HFFc6 (cell line): ENCODE measurements around the gene DPP4. TPM values are rescaled to one million over a fixed set of nuclear protein-coding genes. Genes with fewer than 3 reads are reported as not detected.
"Not testable (repeated sequence)": the region's sequence is repeated elsewhere in the genome, so short reads cannot be mapped to it uniquely, and the experiment has no call there.

Experiments used
- DNase-seq: peaks from one replicate; pipeline ENCODE4 v3.0.0-alpha.2; 2018
- H3K27ac Mint-ChIP-seq: 2 replicates; pipeline ENCODE4 v1.8.0; 2020; ENCODE audit warnings: mild to moderate bottlenecking, mixed read lengths
- H3K27me3 Mint-ChIP-seq: 2 replicates; pipeline ENCODE4 v1.8.0; 2021; ENCODE audit warnings: mild to moderate bottlenecking, moderate library complexity, mixed read lengths; ENCODE audit not compliant: insufficient read depth
- H3K36me3 Mint-ChIP-seq: 2 replicates; pipeline ENCODE4 v1.8.0; 2021; ENCODE audit warnings: low read depth, mixed read lengths
- H3K4me1 Mint-ChIP-seq: 2 replicates; pipeline ENCODE4 v1.8.0; 2020; ENCODE audit warnings: low read depth, mixed read lengths
- H3K4me3 Mint-ChIP-seq: 2 replicates; pipeline ENCODE4 v1.8.0; 2020; ENCODE audit warnings: mild to moderate bottlenecking, moderate library complexity, mixed read lengths
- H3K9me3 Mint-ChIP-seq: 2 replicates; pipeline ENCODE4 v1.8.0; 2020; ENCODE audit warnings: mild to moderate bottlenecking, mixed read lengths
- total RNA-seq, 6 experiments: library from RNA; stranded (reverse); fragmentation: NEBNext Ultra II Directional; extraction: Animal tissue kit (Norgen Biotek cat#: 25700); gene quantifications; 2 replicates in 1 of 6; 3 replicates in 5 of 6; pipeline ENCODE4 v1.2.3, GENCODE V29; 2021
- TF ChIP-seq, protein P1 (sequence below): fragments of 200-600 bp; sonication (generic); IDR thresholded peaks from 2 replicates; pipeline ENCODE4 v1.5.0; 2021; ENCODE audit warnings: antibody characterized with exemption, mild to moderate bottlenecking

DPP4 gene
- total RNA-seq, 6 experiments from 2014 or later: 30.7 to 44.1 (median 36.4) TPM

DNA sequence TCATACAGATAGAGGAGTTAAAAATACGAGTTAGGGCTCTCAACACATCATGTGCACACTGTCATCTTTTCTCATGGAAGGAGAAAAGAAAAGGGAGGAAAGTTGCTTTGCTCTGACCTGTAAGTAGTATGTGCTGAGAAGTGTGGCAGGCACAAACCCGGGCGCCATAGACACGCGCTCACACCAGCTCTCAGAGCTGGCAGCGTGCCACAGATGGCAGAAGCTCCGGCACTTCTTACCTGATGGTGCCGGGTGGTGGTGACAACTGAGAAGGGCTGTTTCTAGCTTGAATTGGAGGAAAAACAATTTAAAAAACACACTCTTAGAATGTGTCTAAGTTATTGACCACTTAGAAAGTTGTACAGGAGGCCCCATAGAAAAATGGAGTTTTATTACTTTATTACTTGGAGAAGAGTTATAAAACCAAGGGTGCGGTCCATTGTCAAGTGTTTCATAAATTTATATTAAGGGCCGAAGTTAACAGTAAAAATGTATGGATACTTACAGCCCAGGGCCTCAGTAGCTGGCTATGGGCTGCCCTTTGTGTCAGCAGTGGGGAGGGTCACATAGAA lies 92.2 kb downstream of the DPP4 start:
- no peak overlapping the region for H3K27ac Mint-ChIP-seq
- no peak for DNase-seq
- H3K27me3 Mint-ChIP-seq: no peaks in the 10 kb centered on the region; the same call in none of the 2 replicates
- H3K4me3 Mint-ChIP-seq: no peak overlapping the region
- TF ChIP-seq, protein P1, sequence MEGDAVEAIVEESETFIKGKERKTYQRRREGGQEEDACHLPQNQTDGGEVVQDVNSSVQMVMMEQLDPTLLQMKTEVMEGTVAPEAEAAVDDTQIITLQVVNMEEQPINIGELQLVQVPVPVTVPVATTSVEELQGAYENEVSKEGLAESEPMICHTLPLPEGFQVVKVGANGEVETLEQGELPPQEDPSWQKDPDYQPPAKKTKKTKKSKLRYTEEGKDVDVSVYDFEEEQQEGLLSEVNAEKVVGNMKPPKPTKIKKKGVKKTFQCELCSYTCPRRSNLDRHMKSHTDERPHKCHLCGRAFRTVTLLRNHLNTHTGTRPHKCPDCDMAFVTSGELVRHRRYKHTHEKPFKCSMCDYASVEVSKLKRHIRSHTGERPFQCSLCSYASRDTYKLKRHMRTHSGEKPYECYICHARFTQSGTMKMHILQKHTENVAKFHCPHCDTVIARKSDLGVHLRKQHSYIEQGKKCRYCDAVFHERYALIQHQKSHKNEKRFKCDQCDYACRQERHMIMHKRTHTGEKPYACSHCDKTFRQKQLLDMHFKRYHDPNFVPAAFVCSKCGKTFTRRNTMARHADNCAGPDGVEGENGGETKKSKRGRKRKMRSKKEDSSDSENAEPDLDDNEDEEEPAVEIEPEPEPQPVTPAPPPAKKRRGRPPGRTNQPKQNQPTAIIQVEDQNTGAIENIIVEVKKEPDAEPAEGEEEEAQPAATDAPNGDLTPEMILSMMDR: no peak
- H3K9me3 Mint-ChIP-seq: no peaks in the 10 kb centered on the region
- no peaks in the 10 kb centered on the region for H3K36me3 Mint-ChIP-seq
- peaks cover 31% of the 10 kb centered on the region for H3K4me1 Mint-ChIP-seq

DNA sequence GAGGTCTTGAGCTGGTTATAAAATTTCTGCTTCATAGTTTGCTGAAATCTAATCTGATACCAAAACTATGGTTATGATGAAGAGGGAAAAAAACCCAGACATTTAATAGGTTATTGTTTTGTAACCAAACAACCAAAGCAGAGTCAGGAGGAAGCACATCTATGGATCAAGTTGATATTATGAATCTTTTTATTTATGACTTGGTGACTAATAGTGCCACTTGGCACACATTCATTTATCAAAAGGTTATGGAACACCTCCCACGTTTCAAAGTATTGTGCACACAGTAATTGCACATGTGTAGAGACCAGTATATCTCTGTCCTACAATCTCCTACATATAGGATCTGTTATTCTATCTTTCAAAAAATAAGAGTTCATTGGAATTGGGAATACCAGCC lies 93.0 kb downstream of the DPP4 start:
- TF ChIP-seq, protein P1: no peak
- Mint-ChIP-seq H3K9me3 (no peaks in the 10 kb centered on the region), H3K27me3 (no peaks in the 10 kb centered on the region; the same call in none of the 2 replicates), H3K36me3 (no peaks in the 10 kb centered on the region), H3K4me1 (peaks cover 36% of the 10 kb centered on the region), H3K27ac (no peak overlapping the region), H3K4me3 (no peak overlapping the region)
- DNase-seq: no peak

DNA sequence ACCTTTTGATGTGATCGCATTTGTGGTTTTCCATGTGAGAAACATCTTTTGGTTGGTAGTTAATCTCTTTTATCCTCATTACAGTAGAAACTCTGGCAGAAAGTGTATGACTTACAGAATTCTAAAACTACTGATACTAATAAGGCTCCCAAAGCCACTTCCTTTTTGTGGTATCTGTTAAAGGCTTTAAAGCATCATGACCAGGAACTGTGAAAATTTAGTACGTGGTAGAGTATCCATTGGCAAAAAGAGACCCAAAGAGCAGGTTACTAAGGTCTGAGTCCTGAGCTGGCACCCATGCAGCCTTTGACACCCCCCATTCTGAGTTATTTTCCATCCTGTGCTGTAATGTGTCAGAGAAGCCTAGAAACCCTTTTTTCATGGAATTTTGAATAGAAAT lies 94.5 kb downstream of the DPP4 start:
- DNase-seq: no peak
- no peaks in the 10 kb centered on the region for H3K9me3 Mint-ChIP-seq
- no peak overlapping the region for H3K27ac Mint-ChIP-seq
- no peaks in the 10 kb centered on the region; the same call in none of the 2 replicates for H3K27me3 Mint-ChIP-seq
- no peaks in the 10 kb centered on the region for H3K36me3 Mint-ChIP-seq
- H3K4me3 Mint-ChIP-seq: no peak overlapping the region
- TF ChIP-seq, protein P1: no peak
- peaks cover 46% of the 10 kb centered on the region for H3K4me1 Mint-ChIP-seq

- H3K36me3 Mint-ChIP-seq, H3K9me3 Mint-ChIP-seq, H3K27ac Mint-ChIP-seq, H3K27me3 Mint-ChIP-seq, DNase-seq, H3K4me3 Mint-ChIP-seq: not testable (repeated sequence)
- H3K4me1 Mint-ChIP-seq: peaks cover 33% of the 10 kb centered on the region
Measured at GRCh38 chr2:161977926-161978325, 96.1 kb downstream of the DPP4 start.

- H3K9me3 Mint-ChIP-seq: no peaks in the 10 kb centered on the region
- no peaks in the 10 kb centered on the region; the same call in none of the 2 replicates for H3K27me3 Mint-ChIP-seq
- H3K4me3 Mint-ChIP-seq: no peak overlapping the region
- peaks cover 23% of the 10 kb centered on the region; the same call in 1 of the 2 replicates for H3K4me1 Mint-ChIP-seq
- no peak overlapping the region for H3K27ac Mint-ChIP-seq
- TF ChIP-seq, protein P1: no peak
- DNase-seq: no peak
- H3K36me3 Mint-ChIP-seq: no peaks in the 10 kb centered on the region
Measured at GRCh38 chr2:161976917-161977316, 97.1 kb downstream of the DPP4 start.

DNA sequence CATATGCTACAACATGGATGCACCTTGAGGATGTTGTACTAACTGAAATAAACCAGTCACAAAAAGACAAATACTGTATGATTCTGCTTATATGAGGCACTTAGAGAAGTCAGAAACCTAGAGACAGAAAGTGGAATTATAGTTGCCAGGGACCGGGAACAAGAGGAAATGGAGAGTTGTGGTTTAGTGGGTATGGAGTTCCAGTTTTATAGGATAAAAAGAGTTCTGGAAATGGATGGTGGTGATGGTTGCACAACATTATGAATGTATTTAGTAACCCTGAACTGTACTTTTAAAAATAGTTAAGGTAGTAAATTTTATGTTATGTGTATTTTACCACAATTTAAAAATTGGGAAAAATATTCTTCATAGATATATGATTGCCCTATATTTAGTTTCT lies 97.7 kb downstream of the DPP4 start:
- DNase-seq: no peak
- Mint-ChIP-seq H3K9me3 (no peaks in the 10 kb centered on the region), H3K27ac (no peak overlapping the region), H3K27me3 (no peaks in the 10 kb centered on the region; the same call in none of the 2 replicates), H3K36me3 (no peaks in the 10 kb centered on the region), H3K4me1 (peaks cover 17% of the 10 kb centered on the region; the same call in 1 of the 2 replicates), H3K4me3 (no peak overlapping the region)
- TF ChIP-seq, protein P1: no peak
